ENCODE data around the gene GXYLT1.
"Not testable (repeated sequence)": the region's sequence is repeated elsewhere in the genome, so short reads cannot be mapped to it uniquely, and the experiment has no call there.

The GXYLT1 gene

GRCh38 chr12:42091769-42092168 is 52.9 kb downstream of the GXYLT1 start:
- DNase-seq: no peak

GRCh38 chr12:42090899-42091298 is 53.8 kb downstream of the GXYLT1 start:
- no peak for DNase-seq

- DNase-seq: no peak
Measured at GRCh38 chr12:42086031-42086430, 58.6 kb downstream of the GXYLT1 start.

- DNase-seq: no peak
Measured at GRCh38 chr12:42085594-42085993, 59.1 kb downstream of the GXYLT1 start.

- no peak for DNase-seq
Measured at GRCh38 chr12:42084522-42084921, 60.2 kb downstream of the GXYLT1 start.

GRCh38 chr12:42076976-42077375 is 67.7 kb downstream of the GXYLT1 start:
- DNase-seq: no peak

- no peak for DNase-seq
Measured at GRCh38 chr12:42070036-42070435, 74.6 kb downstream of the GXYLT1 start.

- DNase-seq: no peak
Measured at GRCh38 chr12:42059127-42059526, 85.5 kb downstream of the GXYLT1 start.

GRCh38 chr12:42056130-42056529 is 88.5 kb downstream of the GXYLT1 start:
- DNase-seq: peak; percentile 2 to 4

GRCh38 chr12:42053456-42053855 is 91.2 kb downstream of the GXYLT1 start:
- DNase-seq: no peak

GRCh38 chr12:42048980-42049379 is 95.7 kb downstream of the GXYLT1 start:
- DNase-seq: not testable (repeated sequence)

GRCh38 chr12:42039577-42039976 is 105.1 kb downstream of the GXYLT1 start:
- no peak for DNase-seq

GRCh38 chr12:42039176-42039575 is 105.5 kb downstream of the GXYLT1 start:
- DNase-seq: no peak

GRCh38 chr12:42031847-42032564 is 112.7 kb downstream of the GXYLT1 start:
- DNase-seq: no peak
